ENCODE data around the gene CCDC24. TPM values are rescaled to one million over a fixed set of nuclear protein-coding genes. Genes with fewer than 3 reads are reported as not detected.

Gene CCDC24
- total and polyA plus RNA-seq, 2 of the 13 experiments (the other 11 are each of a cell fraction or from before 2014, with no cell fraction given) = 1.4 to 2.9 TPM

DNA sequence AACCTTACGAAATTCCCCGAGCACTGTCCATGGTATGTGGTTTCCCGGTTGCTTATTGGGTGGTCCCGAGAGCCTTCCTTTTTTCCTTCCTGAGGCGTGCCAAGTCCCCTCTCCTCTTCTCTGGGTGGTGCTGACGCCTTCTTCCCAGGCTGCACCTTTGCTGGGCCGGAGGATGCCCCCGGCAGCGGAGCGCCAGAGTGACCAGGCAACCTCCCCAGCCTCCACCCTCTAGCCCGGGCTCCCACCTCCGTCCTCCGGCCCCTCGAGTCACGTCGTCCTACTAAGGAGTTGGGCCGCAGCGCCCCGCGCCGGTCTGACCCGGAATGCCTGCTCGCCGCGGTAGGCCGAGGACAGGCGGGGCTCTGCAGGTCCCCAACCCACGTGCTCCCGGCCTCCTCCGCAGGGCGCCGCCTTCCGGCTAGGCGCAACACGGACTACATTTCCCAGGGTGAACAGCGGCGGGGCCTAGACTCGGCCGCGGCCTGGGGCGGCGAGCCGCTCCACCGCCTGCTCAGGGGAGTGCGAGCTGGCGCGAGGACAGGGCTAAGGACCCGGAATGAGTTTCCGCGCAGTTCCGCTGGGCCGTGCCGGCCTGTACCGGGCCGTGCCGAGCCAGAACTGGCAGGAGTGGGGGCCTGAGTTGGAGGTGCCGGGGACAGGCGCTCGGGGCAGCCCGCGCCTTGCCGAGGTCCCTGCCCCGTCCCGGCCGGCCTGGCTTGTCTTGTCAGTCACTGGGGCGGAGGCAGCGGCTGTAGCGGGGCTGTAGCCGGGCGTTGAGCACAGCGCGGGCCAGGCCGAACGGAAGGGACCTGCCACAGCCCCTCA, 45.0 kb upstream of the CCDC24 start, which contains the start of gene IPO13 (continued):
- TF ChIP-seq, protein P1, sequence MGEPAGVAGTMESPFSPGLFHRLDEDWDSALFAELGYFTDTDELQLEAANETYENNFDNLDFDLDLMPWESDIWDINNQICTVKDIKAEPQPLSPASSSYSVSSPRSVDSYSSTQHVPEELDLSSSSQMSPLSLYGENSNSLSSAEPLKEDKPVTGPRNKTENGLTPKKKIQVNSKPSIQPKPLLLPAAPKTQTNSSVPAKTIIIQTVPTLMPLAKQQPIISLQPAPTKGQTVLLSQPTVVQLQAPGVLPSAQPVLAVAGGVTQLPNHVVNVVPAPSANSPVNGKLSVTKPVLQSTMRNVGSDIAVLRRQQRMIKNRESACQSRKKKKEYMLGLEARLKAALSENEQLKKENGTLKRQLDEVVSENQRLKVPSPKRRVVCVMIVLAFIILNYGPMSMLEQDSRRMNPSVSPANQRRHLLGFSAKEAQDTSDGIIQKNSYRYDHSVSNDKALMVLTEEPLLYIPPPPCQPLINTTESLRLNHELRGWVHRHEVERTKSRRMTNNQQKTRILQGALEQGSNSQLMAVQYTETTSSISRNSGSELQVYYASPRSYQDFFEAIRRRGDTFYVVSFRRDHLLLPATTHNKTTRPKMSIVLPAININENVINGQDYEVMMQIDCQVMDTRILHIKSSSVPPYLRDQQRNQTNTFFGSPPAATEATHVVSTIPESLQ (CRISPR knock-in tag; conservative IDR thresholded peaks at IDR 0.05) = no peak; the same call in 1 of the 2 replicates
- TF ChIP-seq KMT2B (CRISPR knock-in tag; IDR thresholded peaks at IDR 0.05) (peak; percentile 71), IRF2 (CRISPR knock-in tag; IDR thresholded peaks at IDR 0.05) (peak; percentile 95), KDM1A (CRISPR knock-in tag; IDR thresholded peaks at IDR 0.05) (peak; percentile 65; the same call in 1 of the 2 replicates), GLMP (CRISPR knock-in tag; IDR thresholded peaks at IDR 0.05; ENCODE audit: borderline replicate concordance) (no peak), FOXA3 (CRISPR knock-in tag; IDR thresholded peaks at IDR 0.05) (0 out of 2 replicates have a peak, but pooled peaks have one; percentile 24), ZNF713 (CRISPR knock-in tag; IDR thresholded peaks at IDR 0.05) (0 out of 2 replicates have a peak, but pooled peaks have one; percentile 52), REST (IDR thresholded peaks at IDR 0.05; ENCODE audit: borderline replicate concordance in 1 of 2, low read depth in 1 of 2, low read length in 2 of 2) (peak; percentile 41 to 94), ZNF616 (CRISPR knock-in tag; IDR thresholded peaks at IDR 0.05; ENCODE audit: low read depth) (peak; percentile 70; the same call in 1 of the 2 replicates), ZFP82 (CRISPR knock-in tag; IDR thresholded peaks at IDR 0.05; ENCODE audit: borderline replicate concordance) (peak; percentile 80; the same call in 1 of the 2 replicates), MAFF (IDR thresholded peaks at IDR 0.05; ENCODE audit: low read depth, low read length) (no peak)
- TF ChIP-seq, protein P2, sequence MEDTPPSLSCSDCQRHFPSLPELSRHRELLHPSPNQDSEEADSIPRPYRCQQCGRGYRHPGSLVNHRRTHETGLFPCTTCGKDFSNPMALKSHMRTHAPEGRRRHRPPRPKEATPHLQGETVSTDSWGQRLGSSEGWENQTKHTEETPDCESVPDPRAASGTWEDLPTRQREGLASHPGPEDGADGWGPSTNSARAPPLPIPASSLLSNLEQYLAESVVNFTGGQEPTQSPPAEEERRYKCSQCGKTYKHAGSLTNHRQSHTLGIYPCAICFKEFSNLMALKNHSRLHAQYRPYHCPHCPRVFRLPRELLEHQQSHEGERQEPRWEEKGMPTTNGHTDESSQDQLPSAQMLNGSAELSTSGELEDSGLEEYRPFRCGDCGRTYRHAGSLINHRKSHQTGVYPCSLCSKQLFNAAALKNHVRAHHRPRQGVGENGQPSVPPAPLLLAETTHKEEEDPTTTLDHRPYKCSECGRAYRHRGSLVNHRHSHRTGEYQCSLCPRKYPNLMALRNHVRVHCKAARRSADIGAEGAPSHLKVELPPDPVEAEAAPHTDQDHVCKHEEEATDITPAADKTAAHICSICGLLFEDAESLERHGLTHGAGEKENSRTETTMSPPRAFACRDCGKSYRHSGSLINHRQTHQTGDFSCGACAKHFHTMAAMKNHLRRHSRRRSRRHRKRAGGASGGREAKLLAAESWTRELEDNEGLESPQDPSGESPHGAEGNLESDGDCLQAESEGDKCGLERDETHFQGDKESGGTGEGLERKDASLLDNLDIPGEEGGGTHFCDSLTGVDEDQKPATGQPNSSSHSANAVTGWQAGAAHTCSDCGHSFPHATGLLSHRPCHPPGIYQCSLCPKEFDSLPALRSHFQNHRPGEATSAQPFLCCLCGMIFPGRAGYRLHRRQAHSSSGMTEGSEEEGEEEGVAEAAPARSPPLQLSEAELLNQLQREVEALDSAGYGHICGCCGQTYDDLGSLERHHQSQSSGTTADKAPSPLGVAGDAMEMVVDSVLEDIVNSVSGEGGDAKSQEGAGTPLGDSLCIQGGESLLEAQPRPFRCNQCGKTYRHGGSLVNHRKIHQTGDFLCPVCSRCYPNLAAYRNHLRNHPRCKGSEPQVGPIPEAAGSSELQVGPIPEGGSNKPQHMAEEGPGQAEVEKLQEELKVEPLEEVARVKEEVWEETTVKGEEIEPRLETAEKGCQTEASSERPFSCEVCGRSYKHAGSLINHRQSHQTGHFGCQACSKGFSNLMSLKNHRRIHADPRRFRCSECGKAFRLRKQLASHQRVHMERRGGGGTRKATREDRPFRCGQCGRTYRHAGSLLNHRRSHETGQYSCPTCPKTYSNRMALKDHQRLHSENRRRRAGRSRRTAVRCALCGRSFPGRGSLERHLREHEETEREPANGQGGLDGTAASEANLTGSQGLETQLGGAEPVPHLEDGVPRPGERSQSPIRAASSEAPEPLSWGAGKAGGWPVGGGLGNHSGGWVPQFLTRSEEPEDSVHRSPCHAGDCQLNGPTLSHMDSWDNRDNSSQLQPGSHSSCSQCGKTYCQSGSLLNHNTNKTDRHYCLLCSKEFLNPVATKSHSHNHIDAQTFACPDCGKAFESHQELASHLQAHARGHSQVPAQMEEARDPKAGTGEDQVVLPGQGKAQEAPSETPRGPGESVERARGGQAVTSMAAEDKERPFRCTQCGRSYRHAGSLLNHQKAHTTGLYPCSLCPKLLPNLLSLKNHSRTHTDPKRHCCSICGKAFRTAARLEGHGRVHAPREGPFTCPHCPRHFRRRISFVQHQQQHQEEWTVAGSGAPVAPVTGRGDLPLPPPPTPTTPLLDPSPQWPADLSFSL (CRISPR knock-in tag; IDR thresholded peaks at IDR 0.05) = peak; percentile 15; the same call in 1 of the 2 replicates
- TF ChIP-seq, protein P3, sequence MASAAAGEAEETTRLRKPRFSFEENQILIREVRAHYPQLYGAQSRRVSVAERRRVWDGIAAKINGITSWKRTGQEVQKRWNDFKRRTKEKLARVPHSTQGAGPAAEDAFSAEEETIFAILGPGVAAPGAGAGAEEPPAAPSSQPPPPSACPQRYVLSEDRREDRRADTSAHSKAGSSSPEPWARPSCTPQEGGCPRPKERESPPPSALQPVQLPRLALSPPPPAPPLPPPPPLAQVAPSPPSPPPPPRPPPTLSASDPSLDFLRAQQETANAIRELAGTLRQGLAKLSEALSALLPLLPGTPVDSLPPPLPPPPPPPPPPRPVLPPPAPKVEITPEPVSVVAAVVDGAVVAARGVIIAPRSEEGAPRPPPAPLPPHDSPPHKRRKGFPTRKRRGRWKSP (CRISPR knock-in tag; IDR thresholded peaks at IDR 0.05) = peak; percentile 78

Measured in HepG2 (cell line).